Activated CD4-positive, alpha-beta T cell treated with anti-CD3 and anti-CD28 coated beads, Interleukin-2, amount 10 ng/mL, durations not matched to agents 7 days and 5 days (primary cell): Measurements from ENCODE around the gene NCDN. TPM values are rescaled to one million over a fixed set of nuclear protein-coding genes. Genes with fewer than 3 reads are reported as not detected.

Experiments
- CTCF ChIA-PET: fragments of 350-600 bp; sonication (Branson Sonifier 250); formaldehyde crosslinking; loops from one replicate; lab custom pipeline; 2021; ENCODE audit warnings: antibody characterized with exemption; lab: Charles Lee
- POLR2A ChIA-PET: fragments of 350-600 bp; sonication (Branson Sonifier 250); formaldehyde crosslinking; loops from one replicate; lab custom pipeline; 2021; ENCODE audit warnings: antibody characterized with exemption; lab: Charles Lee
- DNase-seq: peaks from one replicate; pipeline ENCODE4 v3.0.0-alpha.2; 2020
- H3K27ac Mint-ChIP-seq: one replicate; pipeline ENCODE4 v1.8.0; 2021; ENCODE audit warnings: mild to moderate bottlenecking, moderate library complexity, mixed read lengths
- H3K27me3 Mint-ChIP-seq: one replicate; pipeline ENCODE4 v1.8.0; 2021; ENCODE audit warnings: mixed read lengths
- H3K36me3 Mint-ChIP-seq: one replicate; pipeline ENCODE4 v1.8.0; 2021; ENCODE audit warnings: low read depth, mixed read lengths
- H3K4me1 Mint-ChIP-seq: one replicate; pipeline ENCODE4 v1.8.0; 2021; ENCODE audit warnings: mixed read lengths
- H3K4me3 Mint-ChIP-seq: one replicate; pipeline ENCODE4 v1.8.0; 2021; ENCODE audit warnings: mild to moderate bottlenecking, moderate library complexity, mixed read lengths
- H3K9me3 Mint-ChIP-seq: one replicate; pipeline ENCODE4 v1.8.0; 2021; ENCODE audit warnings: mixed read lengths
- total RNA-seq, 2 experiments: library from RNA; stranded (reverse); gene quantifications; one replicate each; pipeline ENCODE4 v1.2.3, GENCODE V29; 2021

NCDN gene
- total RNA-seq, 2 experiments from 2014 or later, result 19.4 to 21.4 TPM

GRCh38 chr1:35535243-35535642 lies 22.4 kb upstream of the NCDN start:
- ChIA-PET POLR2A (no interaction called here), CTCF (interaction anchor here (0.6 to 1.9 kb wide), 3 partner anchors 78 to 181 kb away, joined by 3 to 7 read pairs (median 3); no protein-coding TSS in a partner anchor)
- no peak for DNase-seq
- Mint-ChIP-seq H3K36me3 (peaks cover 64% of the 10 kb centered on the region), H3K27ac (no peak overlapping the region), H3K27me3 (no peaks in the 10 kb centered on the region), H3K9me3 (peaks cover 6% of the 10 kb centered on the region), H3K4me1 (peaks cover 47% of the 10 kb centered on the region), H3K4me3 (no peak overlapping the region)

GRCh38 chr1:35536556-35537162 lies 20.9 kb upstream of the NCDN start:
- Mint-ChIP-seq H3K4me3 (no peak overlapping the region), H3K9me3 (no peaks in the 10 kb centered on the region), H3K27ac (peak overlapping the region; percentile 9), H3K27me3 (no peaks in the 10 kb centered on the region), H3K36me3 (peaks cover 62% of the 10 kb centered on the region), H3K4me1 (peaks cover 57% of the 10 kb centered on the region)
- POLR2A ChIA-PET, result no interaction called here
- CTCF ChIA-PET, result interaction anchor here (0.7 to 1.9 kb wide), 5 partner anchors 18 to 179 kb away, joined by 3 to 7 read pairs (median 3); partner anchors contain the start of genes KIAA0319L and NCDN
- DNase-seq, result no peak

- H3K27me3 Mint-ChIP-seq, result no peaks in the 10 kb centered on the region
- H3K4me3 Mint-ChIP-seq, result no peak overlapping the region
- CTCF ChIA-PET, result interaction anchor here (0.9 to 1.5 kb wide), 3 partner anchors 9 to 86 kb away, joined by 3 to 4 read pairs (median 4); no protein-coding TSS in a partner anchor
- peak overlapping the region; percentile 68 for H3K27ac Mint-ChIP-seq
- peaks cover 63% of the 10 kb centered on the region for H3K4me1 Mint-ChIP-seq
- H3K9me3 Mint-ChIP-seq, result no peaks in the 10 kb centered on the region
- POLR2A ChIA-PET, result interaction anchor here (0.6 to 0.8 kb wide), 2 partner anchors 11 to 31 kb away, joined by 3 read pairs; no protein-coding TSS in a partner anchor
- H3K36me3 Mint-ChIP-seq, result peaks cover 56% of the 10 kb centered on the region
- no peak for DNase-seq
Observed at GRCh38 chr1:35537806-35538205, 19.8 kb upstream of the NCDN start.

GRCh38 chr1:35539073-35539823 lies 18.4 kb upstream of the NCDN start:
- H3K4me3 Mint-ChIP-seq, result peak overlapping the region; percentile 56
- peak; percentile 73 for DNase-seq
- peaks cover 61% of the 10 kb centered on the region for H3K4me1 Mint-ChIP-seq
- H3K27ac Mint-ChIP-seq, result peak overlapping the region; percentile 91
- POLR2A ChIA-PET, result interaction anchor here (1.0 kb wide), 1 partner anchor 18 kb away, joined by 4 read pairs; the partner anchor contains the start of genes KIAA0319L and NCDN
- H3K9me3 Mint-ChIP-seq, result no peaks in the 10 kb centered on the region
- CTCF ChIA-PET, result interaction anchor here (1.1 to 1.2 kb wide), 2 partner anchors 18 to 611 kb away, joined by 3 read pairs; no protein-coding TSS in a partner anchor
- peaks cover 57% of the 10 kb centered on the region for H3K36me3 Mint-ChIP-seq
- H3K27me3 Mint-ChIP-seq, result no peaks in the 10 kb centered on the region

- peaks cover 55% of the 10 kb centered on the region for H3K36me3 Mint-ChIP-seq
- H3K4me3 Mint-ChIP-seq, result no peak overlapping the region
- CTCF ChIA-PET, result interaction anchor here (1.1 to 1.2 kb wide), 2 partner anchors 18 to 610 kb away, joined by 3 read pairs; no protein-coding TSS in a partner anchor
- DNase-seq, result no peak
- POLR2A ChIA-PET, result no interaction called here
- H3K4me1 Mint-ChIP-seq, result peaks cover 64% of the 10 kb centered on the region
- H3K27ac Mint-ChIP-seq, result peak overlapping the region; percentile 91
- no peaks in the 10 kb centered on the region for H3K9me3 Mint-ChIP-seq
- no peaks in the 10 kb centered on the region for H3K27me3 Mint-ChIP-seq
Observed at GRCh38 chr1:35539824-35540261, 17.8 kb upstream of the NCDN start.

- no peak overlapping the region for H3K4me3 Mint-ChIP-seq
- no peaks in the 10 kb centered on the region for H3K27me3 Mint-ChIP-seq
- H3K36me3 Mint-ChIP-seq, result peaks cover 56% of the 10 kb centered on the region
- POLR2A ChIA-PET, result no interaction called here
- H3K4me1 Mint-ChIP-seq, result peaks cover 30% of the 10 kb centered on the region
- CTCF ChIA-PET, result interaction anchor here (0.6 to 2.0 kb wide), 6 partner anchors 11 to 351 kb away, joined by 3 to 9 read pairs (median 4); no protein-coding TSS in a partner anchor
- H3K27ac Mint-ChIP-seq, result no peak overlapping the region
- DNase-seq, result peak; percentile 67
- no peaks in the 10 kb centered on the region for H3K9me3 Mint-ChIP-seq
Observed at GRCh38 chr1:35544976-35545375, 12.6 kb upstream of the NCDN start.

- H3K4me1 Mint-ChIP-seq, result peaks cover 17% of the 10 kb centered on the region
- POLR2A ChIA-PET, result no interaction called here
Observed at GRCh38 chr1:35546614-35547013, 11.0 kb upstream of the NCDN start.

GRCh38 chr1:35553851-35554250 lies 3.7 kb upstream of the NCDN start:
- POLR2A ChIA-PET, result no interaction called here
- no peak overlapping the region for H3K4me3 Mint-ChIP-seq
- H3K9me3 Mint-ChIP-seq, result no peaks in the 10 kb centered on the region
- no peaks in the 10 kb centered on the region for H3K27me3 Mint-ChIP-seq
- no peak for DNase-seq
- H3K27ac Mint-ChIP-seq, result no peak overlapping the region
- CTCF ChIA-PET, result interaction anchor here (0.7 to 1.0 kb wide), 2 partner anchors 162 to 194 kb away, joined by 4 to 6 read pairs; no protein-coding TSS in a partner anchor
- H3K4me1 Mint-ChIP-seq, result peaks cover 36% of the 10 kb centered on the region
- H3K36me3 Mint-ChIP-seq, result peaks cover 30% of the 10 kb centered on the region

More at GRCh38 chr1:35546614-35547013, 11.0 kb upstream of the NCDN start:
- H3K27ac Mint-ChIP-seq, result no peak overlapping the region
- H3K27me3 Mint-ChIP-seq, result no peaks in the 10 kb centered on the region
- peaks cover 46% of the 10 kb centered on the region for H3K36me3 Mint-ChIP-seq
- no peaks in the 10 kb centered on the region for H3K9me3 Mint-ChIP-seq
- no peak overlapping the region for H3K4me3 Mint-ChIP-seq
- DNase-seq, result no peak
- CTCF ChIA-PET, result interaction anchor here (1.0 kb wide), 2 partner anchors 9 to 13 kb away, joined by 3 read pairs; no protein-coding TSS in a partner anchor

GRCh38 chr1:35554266-35555211 lies 3.1 kb upstream of the NCDN start:
- Mint-ChIP-seq H3K27ac (no peak overlapping the region), H3K36me3 (peaks cover 29% of the 10 kb centered on the region), H3K4me1 (peaks cover 38% of the 10 kb centered on the region), H3K27me3 (no peaks in the 10 kb centered on the region), H3K9me3 (no peaks in the 10 kb centered on the region), H3K4me3 (no peak overlapping the region)
- no peak for DNase-seq
- POLR2A ChIA-PET, result no interaction called here
- CTCF ChIA-PET, result interaction anchor here (0.6 kb wide), 1 partner anchor 389 kb away, joined by 3 read pairs; no protein-coding TSS in a partner anchor

- peaks cover 22% of the 10 kb centered on the region for H3K36me3 Mint-ChIP-seq
Observed at GRCh38 chr1:35555212-35555584, 2.4 kb upstream of the NCDN start.

GRCh38 chr1:35555601-35556477 lies 1.8 kb upstream of the NCDN start:
- POLR2A ChIA-PET, result no interaction called here
- H3K4me1 Mint-ChIP-seq, result peaks cover 42% of the 10 kb centered on the region
- CTCF ChIA-PET, result interaction anchor here (1.0 to 2.4 kb wide), 6 partner anchors 9 to 112 kb away, joined by 3 to 7 read pairs (median 4); no protein-coding TSS in a partner anchor
- peak overlapping the region; percentile 97 for H3K4me3 Mint-ChIP-seq
- H3K27me3 Mint-ChIP-seq, result no peaks in the 10 kb centered on the region
- H3K36me3 Mint-ChIP-seq, result peaks cover 22% of the 10 kb centered on the region
- peak overlapping the region; percentile 86 for H3K27ac Mint-ChIP-seq
- no peaks in the 10 kb centered on the region for H3K9me3 Mint-ChIP-seq
- no peak for DNase-seq

More at GRCh38 chr1:35555212-35555584, 2.4 kb upstream of the NCDN start:
- Mint-ChIP-seq H3K4me3 (peak overlapping the region; percentile 2), H3K4me1 (peaks cover 42% of the 10 kb centered on the region), H3K27ac (no peak overlapping the region), H3K27me3 (no peaks in the 10 kb centered on the region), H3K9me3 (no peaks in the 10 kb centered on the region)
- no peak for DNase-seq
- CTCF ChIA-PET, result interaction anchor here (1.2 kb wide), 1 partner anchor 9 kb away, joined by 4 read pairs; no protein-coding TSS in a partner anchor
- POLR2A ChIA-PET, result no interaction called here
